Choroid plexus epithelial cell (primary cell): Measurements from ENCODE around the gene PACSIN2.

ENCODE experiments used
- DNase-seq: peaks from one replicate; pipeline ENCODE4 v3.0.0-alpha.2; 2010; ENCODE audit warnings: low read depth
- H3K4me3 ChIP-seq: 2 replicates; pipeline ENCODE4 v1.5.1; 2011; ENCODE audit warnings: low read depth, mild to moderate bottlenecking, control low read depth, low read length, moderate library complexity
- TF ChIP-seq, protein P1 (sequence below): conservative IDR thresholded peaks from 2 replicates; pipeline ENCODE4 v1.5.1; 2011; ENCODE audit warnings: low read depth, mild to moderate bottlenecking, control low read depth, inconsistent platforms, low read length, moderate library complexity

PACSIN2 gene

DNA sequence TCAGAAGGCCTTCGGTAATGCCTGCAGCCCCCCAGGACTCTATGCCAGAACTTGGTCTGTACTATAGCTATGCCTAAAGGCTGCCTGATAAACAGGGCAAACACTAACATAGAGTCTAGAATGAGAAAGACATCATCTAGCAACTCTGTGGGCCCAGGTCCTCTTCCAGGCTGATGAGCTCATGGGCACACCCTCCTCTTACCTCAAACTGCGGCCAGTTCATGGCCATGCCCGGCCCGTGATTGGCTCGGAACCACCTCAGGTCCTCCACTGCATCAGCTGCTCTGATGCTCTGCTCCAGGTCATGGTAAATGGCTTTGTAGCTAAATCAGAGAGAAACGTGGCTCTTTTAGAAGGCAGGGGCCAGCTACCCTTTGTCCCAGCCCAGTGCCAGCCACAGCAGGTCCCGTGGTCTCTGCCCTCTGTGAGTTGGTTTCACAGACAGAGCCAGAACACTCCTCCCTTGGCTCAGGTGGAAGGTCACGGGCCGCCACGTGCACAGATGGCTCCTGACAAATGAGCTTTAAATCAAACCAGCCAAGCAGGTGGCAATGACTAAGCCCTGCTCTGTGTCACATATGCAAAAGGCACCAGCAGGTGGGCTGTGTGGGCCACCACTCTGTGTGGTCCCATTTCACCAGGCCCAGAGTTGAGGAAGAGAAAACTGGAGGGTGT lies 132.8 kb downstream of the PACSIN2 start:
- no peak overlapping the region for H3K4me3 ChIP-seq
- TF ChIP-seq, protein P1, sequence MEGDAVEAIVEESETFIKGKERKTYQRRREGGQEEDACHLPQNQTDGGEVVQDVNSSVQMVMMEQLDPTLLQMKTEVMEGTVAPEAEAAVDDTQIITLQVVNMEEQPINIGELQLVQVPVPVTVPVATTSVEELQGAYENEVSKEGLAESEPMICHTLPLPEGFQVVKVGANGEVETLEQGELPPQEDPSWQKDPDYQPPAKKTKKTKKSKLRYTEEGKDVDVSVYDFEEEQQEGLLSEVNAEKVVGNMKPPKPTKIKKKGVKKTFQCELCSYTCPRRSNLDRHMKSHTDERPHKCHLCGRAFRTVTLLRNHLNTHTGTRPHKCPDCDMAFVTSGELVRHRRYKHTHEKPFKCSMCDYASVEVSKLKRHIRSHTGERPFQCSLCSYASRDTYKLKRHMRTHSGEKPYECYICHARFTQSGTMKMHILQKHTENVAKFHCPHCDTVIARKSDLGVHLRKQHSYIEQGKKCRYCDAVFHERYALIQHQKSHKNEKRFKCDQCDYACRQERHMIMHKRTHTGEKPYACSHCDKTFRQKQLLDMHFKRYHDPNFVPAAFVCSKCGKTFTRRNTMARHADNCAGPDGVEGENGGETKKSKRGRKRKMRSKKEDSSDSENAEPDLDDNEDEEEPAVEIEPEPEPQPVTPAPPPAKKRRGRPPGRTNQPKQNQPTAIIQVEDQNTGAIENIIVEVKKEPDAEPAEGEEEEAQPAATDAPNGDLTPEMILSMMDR, result no peak
- DNase-seq, result no peak

DNA sequence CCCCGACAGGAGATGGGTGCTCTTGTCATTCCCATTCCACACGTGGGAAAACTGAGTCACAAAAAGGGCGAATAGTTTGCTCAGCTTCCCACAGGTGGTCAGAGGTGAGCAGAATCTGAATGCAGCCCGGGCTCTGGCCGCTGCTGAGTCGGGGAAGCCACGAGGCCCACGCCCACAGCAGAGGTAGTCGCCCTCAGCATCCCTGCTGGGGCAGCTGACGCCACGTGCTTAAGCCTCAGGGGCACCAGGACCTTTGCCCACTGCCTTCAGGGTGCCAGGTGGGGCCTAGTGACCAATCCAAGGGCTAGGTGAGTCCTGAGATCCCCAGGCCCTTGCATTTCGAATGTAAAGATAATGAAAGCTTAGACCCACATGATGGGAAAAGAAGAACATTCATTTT lies 133.7 kb downstream of the PACSIN2 start:
- TF ChIP-seq, protein P1, result no peak
- DNase-seq, result no peak
- no peak overlapping the region for H3K4me3 ChIP-seq

DNA sequence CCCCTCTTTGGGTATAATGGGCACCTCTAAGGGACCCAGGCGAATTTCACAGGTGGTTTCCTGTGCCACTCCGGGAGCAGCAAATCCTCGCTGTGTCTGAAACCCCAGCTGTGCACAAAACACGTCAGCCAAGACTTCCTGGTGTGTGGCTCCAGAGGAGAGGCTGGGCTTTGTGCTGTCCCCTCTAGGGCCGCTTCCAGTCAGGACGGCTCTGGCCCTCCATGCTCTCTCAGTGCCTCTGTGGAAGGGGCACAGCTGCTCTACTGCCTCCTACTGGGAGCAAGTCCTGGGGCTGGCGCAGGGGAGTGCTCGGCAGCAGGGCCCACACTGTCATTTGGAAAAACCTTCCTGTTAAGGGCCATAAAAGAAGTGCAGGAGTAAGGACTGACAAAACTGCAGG lies 134.1 kb downstream of the PACSIN2 start:
- H3K4me3 ChIP-seq, result no peak overlapping the region
- TF ChIP-seq, protein P1, result peak; percentile 47
- no peak for DNase-seq

DNA sequence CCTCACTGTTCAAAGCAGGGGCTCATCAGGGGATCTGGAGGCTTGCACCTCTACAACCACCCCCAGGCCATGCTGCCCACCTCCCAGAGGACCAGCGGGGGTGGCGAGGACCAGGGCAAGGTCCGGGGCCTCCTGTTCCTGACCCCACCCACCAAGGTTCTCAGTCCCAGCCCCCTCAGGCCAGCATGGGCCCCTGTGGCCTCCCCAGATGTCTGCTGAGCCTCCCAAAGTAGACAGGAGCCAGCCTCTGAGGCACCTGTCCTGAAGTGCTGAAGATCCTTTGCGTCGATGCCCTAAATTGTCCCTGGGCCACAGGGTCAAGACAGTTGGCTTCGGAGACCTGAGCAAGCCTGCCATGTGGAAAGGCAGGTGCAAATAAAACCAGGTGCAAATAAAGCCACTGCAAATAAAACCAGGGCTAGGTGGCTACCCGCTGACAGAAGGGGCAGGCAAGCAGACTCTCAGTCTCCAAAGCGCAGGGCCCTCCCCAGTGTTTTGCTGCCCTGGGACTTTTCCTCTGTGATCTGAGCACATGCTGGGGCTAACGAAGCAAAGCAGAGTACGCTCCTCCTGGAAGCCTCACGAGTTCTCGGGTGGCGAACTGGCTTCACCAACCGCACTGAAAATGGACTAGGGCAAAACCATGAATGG lies 135.5 kb downstream of the PACSIN2 start:
- TF ChIP-seq, protein P1, result no peak
- no peak for DNase-seq
- no peak overlapping the region for H3K4me3 ChIP-seq

DNA sequence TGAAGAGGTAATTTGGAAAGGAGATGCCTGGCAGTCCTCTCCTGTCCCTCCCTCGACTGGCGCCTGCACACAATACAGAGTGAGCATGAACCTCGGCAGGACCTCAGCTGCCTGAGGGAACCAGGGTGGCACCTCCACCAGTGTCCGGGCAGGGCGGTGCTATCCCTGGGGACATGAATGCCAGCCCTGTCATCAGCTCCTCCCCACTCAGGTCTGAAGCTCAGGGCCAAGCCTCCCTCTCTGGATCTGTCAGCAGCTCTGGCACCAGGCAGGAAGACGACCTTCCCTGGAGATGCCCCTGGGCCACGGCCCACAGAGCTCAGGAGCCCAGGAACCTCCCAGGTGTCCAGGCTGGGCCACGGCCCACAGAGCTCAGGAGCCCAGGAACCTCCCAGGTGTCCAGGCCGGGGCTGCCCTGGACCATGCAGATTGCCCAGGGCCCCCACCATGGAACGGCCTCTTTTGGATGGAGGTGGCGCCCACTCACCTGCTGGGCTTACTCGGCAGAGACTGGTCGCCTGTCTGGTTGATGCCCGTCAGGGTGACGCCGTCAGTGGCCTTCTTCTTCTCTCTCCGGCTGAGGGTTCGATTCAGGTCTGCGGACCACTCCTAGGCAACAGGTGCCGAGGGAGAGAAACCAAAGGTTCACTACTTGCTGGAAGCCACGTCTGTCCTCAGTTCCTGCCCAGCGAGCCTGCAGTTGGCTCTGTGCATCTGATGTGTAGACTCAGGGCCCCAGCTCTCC lies 136.2 kb downstream of the PACSIN2 start:
- TF ChIP-seq, protein P1, result no peak
- DNase-seq, result no peak
- no peak overlapping the region for H3K4me3 ChIP-seq

DNA sequence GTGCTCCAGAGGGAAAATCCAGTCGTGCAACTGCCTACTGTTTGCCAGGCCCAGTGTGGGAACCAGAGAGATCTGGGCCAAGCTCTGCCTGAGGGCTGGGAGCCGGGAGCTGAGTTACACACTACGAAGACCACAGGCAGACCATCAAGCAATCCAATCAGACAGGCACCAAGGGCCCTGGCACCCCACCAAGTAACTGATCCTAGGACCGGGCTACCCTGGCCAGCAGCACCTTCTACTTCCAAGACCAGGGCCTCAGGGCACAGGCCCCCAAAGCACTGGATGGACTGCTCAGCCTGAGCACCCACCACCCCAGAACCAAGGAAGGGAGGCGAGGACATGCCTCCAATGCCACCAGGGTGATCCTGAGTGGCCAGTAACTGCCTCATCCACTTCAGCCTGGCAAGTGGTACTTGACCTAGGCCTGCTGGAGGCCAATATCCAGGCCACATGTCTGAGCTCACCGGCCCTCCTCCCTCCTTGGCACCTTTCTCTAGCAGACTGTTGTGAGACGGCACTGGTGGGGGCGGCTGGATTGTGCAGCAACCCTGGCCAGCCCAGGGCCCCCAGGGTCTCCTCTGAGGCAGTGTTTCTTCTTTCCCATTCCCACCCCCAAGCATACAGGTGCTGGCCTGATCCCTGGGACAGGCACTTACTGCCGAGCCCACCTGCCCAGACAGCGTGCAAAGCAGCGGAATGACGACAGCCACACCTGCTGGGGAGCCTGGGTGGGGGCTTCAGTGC lies 137.2 kb downstream of the PACSIN2 start:
- TF ChIP-seq, protein P1, result no peak
- no peak for DNase-seq
- H3K4me3 ChIP-seq, result no peak overlapping the region
